Measurements from ENCODE around the gene AADAC.
A peak's percentile ranks its signal among the peaks of the same experiment; 100 is the strongest.
"Not testable (repeated sequence)": the region's sequence is repeated elsewhere in the genome, so short reads cannot be mapped to it uniquely, and the experiment has no call there.

The AADAC gene

GRCh38 chr3:151859905-151860304, 46.0 kb downstream of the AADAC start:
- no peak for DNase-seq

GRCh38 chr3:151863611-151864010, 49.7 kb downstream of the AADAC start:
- DNase-seq = no peak

GRCh38 chr3:151864423-151865101, 50.6 kb downstream of the AADAC start:
- DNase-seq = no peak

- no peak for DNase-seq
Measured at GRCh38 chr3:151866711-151867410, 52.9 kb downstream of the AADAC start.

- peak; percentile 77 for DNase-seq
Measured at GRCh38 chr3:151867666-151868065, 53.8 kb downstream of the AADAC start.

- no peak for DNase-seq
Measured at GRCh38 chr3:151869181-151869580, 55.3 kb downstream of the AADAC start.

- DNase-seq = no peak
Measured at GRCh38 chr3:151871639-151872468, 57.9 kb downstream of the AADAC start.

- no peak for DNase-seq
Measured at GRCh38 chr3:151873398-151873797, 59.5 kb downstream of the AADAC start, which contains the start of gene SUCNR1. Gene SUCNR1, plus strand, starts transcription at chr3:151873643. Its CDS starts 6,250 bp downstream, at chr3:151879893.

- not testable (repeated sequence) for DNase-seq
Measured at GRCh38 chr3:151874079-151874478, 60.2 kb downstream of the AADAC start.

- DNase-seq = no peak
Measured at GRCh38 chr3:151875759-151876158, 61.8 kb downstream of the AADAC start.

GRCh38 chr3:151877269-151877668, 63.4 kb downstream of the AADAC start:
- no peak for DNase-seq

Data from NCI-H1436 treated with DMSO at 0.1 percent for 48 hours (cell line).